ENCODE measurements around the gene KDM4C. TPM values are rescaled to one million over a fixed set of nuclear protein-coding genes. Genes with fewer than 3 reads are reported as not detected.
A peak's percentile ranks its signal among the peaks of the same experiment; 100 is the strongest.
"Not testable (repeated sequence)": the region's sequence is repeated elsewhere in the genome, so short reads cannot be mapped to it uniquely, and the experiment has no call there.

The KDM4C gene
- total RNA-seq, 1 donor from 2014 or later, result 26.6 TPM

- Mint-ChIP-seq H3K4me3 (ENCODE audit: low read depth) (no peak overlapping the region), H3K27me3 (no peaks in the 10 kb centered on the region), H3K36me3 (ENCODE audit: insufficient read depth) (no peaks in the 10 kb centered on the region), H3K27ac (no peak overlapping the region), H3K9me3 (ENCODE audit: low read depth) (no peaks in the 10 kb centered on the region), H3K4me1 (ENCODE audit: low read depth) (peaks cover 35% of the 10 kb centered on the region)
- no peak for DNase-seq (ENCODE audit: low spot score, unreplicated experiment)
- no peak for TF ChIP-seq CTCF (IDR thresholded peaks at IDR 0.05; ENCODE audit: unreplicated experiment)
Measured at GRCh38 chr9:6782981-6783380, 25.2 kb downstream of the KDM4C start.

GRCh38 chr9:6783753-6784152 lies 26.0 kb downstream of the KDM4C start:
- peaks cover 43% of the 10 kb centered on the region for H3K4me1 Mint-ChIP-seq (ENCODE audit: low read depth)
- H3K27me3 Mint-ChIP-seq, result no peaks in the 10 kb centered on the region
- H3K4me3 Mint-ChIP-seq (ENCODE audit: low read depth), result no peak overlapping the region
- no peak for TF ChIP-seq CTCF (IDR thresholded peaks at IDR 0.05; ENCODE audit: unreplicated experiment)
- H3K9me3 Mint-ChIP-seq (ENCODE audit: low read depth), result no peaks in the 10 kb centered on the region
- H3K36me3 Mint-ChIP-seq (ENCODE audit: insufficient read depth), result peaks cover 2% of the 10 kb centered on the region
- no peak for DNase-seq (ENCODE audit: low spot score, unreplicated experiment)
- no peak overlapping the region for H3K27ac Mint-ChIP-seq

GRCh38 chr9:6785682-6786081 lies 27.9 kb downstream of the KDM4C start:
- Mint-ChIP-seq H3K4me3 (ENCODE audit: low read depth) (no peak overlapping the region), H3K36me3 (ENCODE audit: insufficient read depth) (peaks cover 3% of the 10 kb centered on the region), H3K27ac (no peak overlapping the region), H3K9me3 (ENCODE audit: low read depth) (no peaks in the 10 kb centered on the region), H3K27me3 (no peaks in the 10 kb centered on the region), H3K4me1 (ENCODE audit: low read depth) (peaks cover 30% of the 10 kb centered on the region)
- no peak for TF ChIP-seq CTCF (IDR thresholded peaks at IDR 0.05; ENCODE audit: unreplicated experiment)
- DNase-seq (ENCODE audit: low spot score, unreplicated experiment), result no peak

GRCh38 chr9:6787793-6788161 lies 30.0 kb downstream of the KDM4C start:
- H3K27ac Mint-ChIP-seq, result peak overlapping the region; percentile 91
- no peak overlapping the region for H3K4me3 Mint-ChIP-seq (ENCODE audit: low read depth)
- TF ChIP-seq CTCF (IDR thresholded peaks at IDR 0.05; ENCODE audit: unreplicated experiment), result no peak
- no peak for DNase-seq (ENCODE audit: low spot score, unreplicated experiment)
- peaks cover 25% of the 10 kb centered on the region for H3K4me1 Mint-ChIP-seq (ENCODE audit: low read depth)
- H3K9me3 Mint-ChIP-seq (ENCODE audit: low read depth), result no peaks in the 10 kb centered on the region
- no peaks in the 10 kb centered on the region for H3K27me3 Mint-ChIP-seq
- H3K36me3 Mint-ChIP-seq (ENCODE audit: insufficient read depth), result peaks cover 4% of the 10 kb centered on the region

- DNase-seq (ENCODE audit: low spot score, unreplicated experiment), result no peak
Measured at GRCh38 chr9:6788162-6789016, 30.6 kb downstream of the KDM4C start.

GRCh38 chr9:6789017-6789338 lies 31.2 kb downstream of the KDM4C start:
- not testable (repeated sequence) for H3K27ac Mint-ChIP-seq; DNase-seq (ENCODE audit: low spot score, unreplicated experiment); H3K36me3 Mint-ChIP-seq (ENCODE audit: insufficient read depth); H3K9me3 Mint-ChIP-seq (ENCODE audit: low read depth); H3K27me3 Mint-ChIP-seq; H3K4me3 Mint-ChIP-seq (ENCODE audit: low read depth)
- H3K4me1 Mint-ChIP-seq (ENCODE audit: low read depth), result peaks cover 22% of the 10 kb centered on the region

More at GRCh38 chr9:6788162-6789016, 30.6 kb downstream of the KDM4C start:
- Mint-ChIP-seq H3K36me3 (ENCODE audit: insufficient read depth) (peaks cover 6% of the 10 kb centered on the region), H3K27me3 (no peaks in the 10 kb centered on the region), H3K27ac (peak overlapping the region; percentile 91), H3K4me3 (ENCODE audit: low read depth) (no peak overlapping the region), H3K4me1 (ENCODE audit: low read depth) (peaks cover 24% of the 10 kb centered on the region), H3K9me3 (ENCODE audit: low read depth) (no peaks in the 10 kb centered on the region)
- no peak for TF ChIP-seq CTCF (IDR thresholded peaks at IDR 0.05; ENCODE audit: unreplicated experiment)
